Stimulated activated CD4-positive, alpha-beta T cell treated with anti-CD3 and anti-CD28 coated beads, TNF-alpha, amount 100 ng/mL, for 1 hour (primary cell): ENCODE data around the gene PIP5KL1.

ENCODE experiments used
- DNase-seq, 3 donors: peaks; one replicate each; pipeline ENCODE4 v3.0.0-alpha.2; 2020; ENCODE audit warnings: low read depth in 3 of 3, low spot score in 1 of 3

PIP5KL1 gene

GRCh38 chr9:127968700-127969383 is 38.3 kb upstream of the PIP5KL1 start:
- no peak for DNase-seq

- no peak for DNase-seq
These were observed 37.5 kb upstream of the PIP5KL1 start for GRCh38 chr9:127968042-127968441.

GRCh38 chr9:127967151-127967809 is 36.7 kb upstream of the PIP5KL1 start:
- DNase-seq = no peak

GRCh38 chr9:127966416-127967150 is 36.0 kb upstream of the PIP5KL1 start:
- DNase-seq = no peak

- no peak for DNase-seq
These were observed 35.4 kb upstream of the PIP5KL1 start for GRCh38 chr9:127965953-127966352.

GRCh38 chr9:127963359-127964064 is 32.9 kb upstream of the PIP5KL1 start:
- no peak for DNase-seq

GRCh38 chr9:127963041-127963358 is 32.4 kb upstream of the PIP5KL1 start:
- no peak for DNase-seq

- DNase-seq = no peak
These were observed 31.7 kb upstream of the PIP5KL1 start for GRCh38 chr9:127962278-127962677.

GRCh38 chr9:127961613-127962155 is 31.1 kb upstream of the PIP5KL1 start:
- DNase-seq = no peak

GRCh38 chr9:127961155-127961490 is 30.5 kb upstream of the PIP5KL1 start:
- no peak for DNase-seq

GRCh38 chr9:127960410-127961154 is 30.0 kb upstream of the PIP5KL1 start:
- DNase-seq = no peak

- DNase-seq = no peak
These were observed 29.3 kb upstream of the PIP5KL1 start for GRCh38 chr9:127959841-127960409.

GRCh38 chr9:127959398-127959797 is 28.8 kb upstream of the PIP5KL1 start:
- DNase-seq = no peak

GRCh38 chr9:127958728-127959127 is 28.2 kb upstream of the PIP5KL1 start:
- DNase-seq = no peak

GRCh38 chr9:127955294-127956015 is 24.9 kb upstream of the PIP5KL1 start:
- peak; percentile 61 to 73 (median 67) for DNase-seq

- DNase-seq = no peak
These were observed 24.3 kb upstream of the PIP5KL1 start for GRCh38 chr9:127954831-127955293.

- no peak for DNase-seq
These were observed 23.4 kb upstream of the PIP5KL1 start for GRCh38 chr9:127953768-127954505.

GRCh38 chr9:127953154-127953553 is 22.6 kb upstream of the PIP5KL1 start:
- DNase-seq = no peak
